ENCODE measurements around the gene DNAJC12.
"Not testable (repeated sequence)": the region's sequence is repeated elsewhere in the genome, so short reads cannot be mapped to it uniquely, and the experiment has no call there.

Gene DNAJC12

GRCh38 chr10:67837541-67838314, at the start of gene DNAJC12:
TSS of gene DNAJC12 (minus strand) at chr10:67838188. CDS start at chr10:67838011, 177 bp downstream.
- peak; percentile 19 for DNase-seq (ENCODE audit: extremely low spot score)
- TF ChIP-seq, protein P1, sequence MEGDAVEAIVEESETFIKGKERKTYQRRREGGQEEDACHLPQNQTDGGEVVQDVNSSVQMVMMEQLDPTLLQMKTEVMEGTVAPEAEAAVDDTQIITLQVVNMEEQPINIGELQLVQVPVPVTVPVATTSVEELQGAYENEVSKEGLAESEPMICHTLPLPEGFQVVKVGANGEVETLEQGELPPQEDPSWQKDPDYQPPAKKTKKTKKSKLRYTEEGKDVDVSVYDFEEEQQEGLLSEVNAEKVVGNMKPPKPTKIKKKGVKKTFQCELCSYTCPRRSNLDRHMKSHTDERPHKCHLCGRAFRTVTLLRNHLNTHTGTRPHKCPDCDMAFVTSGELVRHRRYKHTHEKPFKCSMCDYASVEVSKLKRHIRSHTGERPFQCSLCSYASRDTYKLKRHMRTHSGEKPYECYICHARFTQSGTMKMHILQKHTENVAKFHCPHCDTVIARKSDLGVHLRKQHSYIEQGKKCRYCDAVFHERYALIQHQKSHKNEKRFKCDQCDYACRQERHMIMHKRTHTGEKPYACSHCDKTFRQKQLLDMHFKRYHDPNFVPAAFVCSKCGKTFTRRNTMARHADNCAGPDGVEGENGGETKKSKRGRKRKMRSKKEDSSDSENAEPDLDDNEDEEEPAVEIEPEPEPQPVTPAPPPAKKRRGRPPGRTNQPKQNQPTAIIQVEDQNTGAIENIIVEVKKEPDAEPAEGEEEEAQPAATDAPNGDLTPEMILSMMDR (IDR thresholded peaks at IDR 0.05; ENCODE audit: control extremely low read depth, extremely low read depth, low read depth, missing control alignments): no peak
- CTCF ChIA-PET: interaction anchor here (1.0 to 2.3 kb wide), 6 partner anchors 10 to 475 kb away, joined by 3 to 11 read pairs (median 4); no protein-coding TSS in a partner anchor
- POLR2A ChIA-PET: no interaction called here

- DNase-seq (ENCODE audit: extremely low spot score): peak; percentile 84
- ChIA-PET CTCF (interaction anchor here (1.0 to 4.3 kb wide), 4 partner anchors 9 to 271 kb away, joined by 3 to 29 read pairs (median 4); no protein-coding TSS in a partner anchor), POLR2A (interaction anchor here (0.7 to 1.0 kb wide), 3 partner anchors 44 to 447 kb away, joined by 3 to 5 read pairs (median 5); partner anchors contain the start of gene HNRNPH3)
- TF ChIP-seq, protein P1 (IDR thresholded peaks at IDR 0.05; ENCODE audit: control extremely low read depth, extremely low read depth, low read depth, missing control alignments): no peak
Measured at GRCh38 chr10:67884842-67885670, 47.1 kb upstream of the DNAJC12 start.

- POLR2A ChIA-PET: interaction anchor here (1.0 kb wide), 1 partner anchor 447 kb away, joined by 3 read pairs; the partner anchor contains the start of gene HNRNPH3
Measured at GRCh38 chr10:67884313-67884841, 46.4 kb upstream of the DNAJC12 start, which contains the start of gene SIRT1. TSS of gene SIRT1 (plus strand) at chr10:67884656. CDS start at chr10:67884722, 66 bp downstream.

GRCh38 chr10:67883710-67884312, 45.8 kb upstream of the DNAJC12 start:
- TF ChIP-seq, protein P1 (IDR thresholded peaks at IDR 0.05; ENCODE audit: control extremely low read depth, extremely low read depth, low read depth, missing control alignments): no peak
- ChIA-PET CTCF (interaction anchor here (1.0 to 4.3 kb wide), 7 partner anchors 11 to 450 kb away, joined by 3 to 29 read pairs (median 4); no protein-coding TSS in a partner anchor), POLR2A (interaction anchor here (1.0 kb wide), 1 partner anchor 448 kb away, joined by 3 read pairs; the partner anchor contains the start of gene HNRNPH3)
- peak; percentile 21 for DNase-seq (ENCODE audit: extremely low spot score)

More at GRCh38 chr10:67884313-67884841, 46.4 kb upstream of the DNAJC12 start, which contains the start of gene SIRT1:
- CTCF ChIA-PET: interaction anchor here (1.5 to 4.3 kb wide), 4 partner anchors 29 to 450 kb away, joined by 4 to 29 read pairs (median 4); no protein-coding TSS in a partner anchor
- DNase-seq (ENCODE audit: extremely low spot score): peak; percentile 91
- TF ChIP-seq, protein P1 (IDR thresholded peaks at IDR 0.05; ENCODE audit: control extremely low read depth, extremely low read depth, low read depth, missing control alignments): no peak

- CTCF ChIA-PET: interaction anchor here (0.8 to 1.1 kb wide), 3 partner anchors 13 to 23 kb away, joined by 3 to 4 read pairs (median 3); no protein-coding TSS in a partner anchor
- TF ChIP-seq, protein P1 (IDR thresholded peaks at IDR 0.05; ENCODE audit: control extremely low read depth, extremely low read depth, low read depth, missing control alignments): no peak
- no peak for DNase-seq (ENCODE audit: extremely low spot score)
- POLR2A ChIA-PET: interaction anchor here (0.7 kb wide), 1 partner anchor 177 kb away, joined by 3 read pairs; no protein-coding TSS in a partner anchor
Measured at GRCh38 chr10:67878133-67878532, 40.1 kb upstream of the DNAJC12 start.

GRCh38 chr10:67877421-67877820, 39.4 kb upstream of the DNAJC12 start:
- not testable (repeated sequence) for DNase-seq (ENCODE audit: extremely low spot score)
- ChIA-PET CTCF (interaction anchor here (1.1 to 1.3 kb wide), 2 partner anchors 13 to 22 kb away, joined by 3 read pairs; no protein-coding TSS in a partner anchor), POLR2A (interaction anchor here (0.7 kb wide), 1 partner anchor 178 kb away, joined by 3 read pairs; no protein-coding TSS in a partner anchor)
